Endothelial cell (in vitro differentiated cells): ENCODE results near the gene LYG2. TPM values are rescaled to one million over a fixed set of nuclear protein-coding genes. Genes with fewer than 3 reads are reported as not detected.
A peak's percentile ranks its signal among the peaks of the same experiment; 100 is the strongest.
"Not testable (repeated sequence)": the region's sequence is repeated elsewhere in the genome, so short reads cannot be mapped to it uniquely, and the experiment has no call there.

Experiments used
- DNase-seq: peaks from one replicate; pipeline ENCODE4 v3.0.0; 2021; ENCODE audit warnings: low spot score
- H3K27ac Mint-ChIP-seq: one replicate; pipeline ENCODE4 v1.8.0; 2021; ENCODE audit warnings: mixed read lengths, inconsistent platforms; ENCODE audit not compliant: unreplicated experiment
- H3K27me3 Mint-ChIP-seq: one replicate; pipeline ENCODE4 v1.8.0; 2021; ENCODE audit warnings: mild to moderate bottlenecking, moderate library complexity, mixed read lengths, inconsistent platforms; ENCODE audit not compliant: unreplicated experiment
- H3K36me3 Mint-ChIP-seq: one replicate; pipeline ENCODE4 v1.8.0; 2021; ENCODE audit warnings: mild to moderate bottlenecking, low read depth, mixed read lengths, inconsistent platforms; ENCODE audit not compliant: unreplicated experiment
- H3K4me1 Mint-ChIP-seq: one replicate; pipeline ENCODE4 v1.8.0; 2021; ENCODE audit warnings: mild to moderate bottlenecking, mixed read lengths, inconsistent platforms; ENCODE audit not compliant: unreplicated experiment
- H3K4me3 Mint-ChIP-seq: one replicate; pipeline ENCODE4 v1.8.0; 2021; ENCODE audit warnings: mild to moderate bottlenecking, mixed read lengths, inconsistent platforms; ENCODE audit not compliant: unreplicated experiment
- H3K9me3 Mint-ChIP-seq: one replicate; pipeline ENCODE4 v1.8.0; 2021; ENCODE audit warnings: mixed read lengths, inconsistent platforms; ENCODE audit not compliant: unreplicated experiment
- total RNA-seq: library from RNA; stranded (reverse); fragmentation: NEBNext Ultra II Directional; extraction: Animal tissue kit (Norgen Biotek cat#: 25700); gene quantifications from one replicate; pipeline ENCODE4 v1.2.1, GENCODE V29; 2021; ENCODE audit not compliant: unreplicated experiment
- TF ChIP-seq, protein P1 (sequence below): fragments of 200-600 bp; sonication (generic); IDR thresholded peaks from one replicate; pipeline ENCODE4 v1.5.0; 2021; ENCODE audit warnings: antibody characterized with exemption; ENCODE audit not compliant: unreplicated experiment

LYG2 gene
- total RNA-seq, 1 donor from 2014 or later = 1.7 TPM

DNA sequence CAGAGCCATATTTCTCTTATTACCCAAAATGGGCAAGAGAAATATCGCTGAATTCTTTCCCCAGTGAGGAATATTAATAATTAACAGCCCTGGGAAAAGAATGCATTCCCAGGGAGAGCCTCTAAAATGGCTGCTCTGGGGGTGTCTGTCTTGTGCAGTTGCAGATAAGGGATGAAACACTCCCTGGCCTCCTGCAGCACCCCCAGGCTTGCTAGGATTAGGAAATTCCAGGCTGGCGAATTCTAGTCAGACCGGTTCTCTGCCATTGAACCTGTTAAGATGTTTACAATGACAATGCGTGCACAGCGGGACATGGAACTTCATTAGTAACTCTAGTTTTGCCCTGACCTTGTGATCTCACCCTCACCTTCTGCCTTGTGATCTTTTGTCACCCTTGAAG, 50.0 kb downstream of the LYG2 start:
- TF ChIP-seq, protein P1, sequence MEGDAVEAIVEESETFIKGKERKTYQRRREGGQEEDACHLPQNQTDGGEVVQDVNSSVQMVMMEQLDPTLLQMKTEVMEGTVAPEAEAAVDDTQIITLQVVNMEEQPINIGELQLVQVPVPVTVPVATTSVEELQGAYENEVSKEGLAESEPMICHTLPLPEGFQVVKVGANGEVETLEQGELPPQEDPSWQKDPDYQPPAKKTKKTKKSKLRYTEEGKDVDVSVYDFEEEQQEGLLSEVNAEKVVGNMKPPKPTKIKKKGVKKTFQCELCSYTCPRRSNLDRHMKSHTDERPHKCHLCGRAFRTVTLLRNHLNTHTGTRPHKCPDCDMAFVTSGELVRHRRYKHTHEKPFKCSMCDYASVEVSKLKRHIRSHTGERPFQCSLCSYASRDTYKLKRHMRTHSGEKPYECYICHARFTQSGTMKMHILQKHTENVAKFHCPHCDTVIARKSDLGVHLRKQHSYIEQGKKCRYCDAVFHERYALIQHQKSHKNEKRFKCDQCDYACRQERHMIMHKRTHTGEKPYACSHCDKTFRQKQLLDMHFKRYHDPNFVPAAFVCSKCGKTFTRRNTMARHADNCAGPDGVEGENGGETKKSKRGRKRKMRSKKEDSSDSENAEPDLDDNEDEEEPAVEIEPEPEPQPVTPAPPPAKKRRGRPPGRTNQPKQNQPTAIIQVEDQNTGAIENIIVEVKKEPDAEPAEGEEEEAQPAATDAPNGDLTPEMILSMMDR = no peak
- Mint-ChIP-seq H3K27ac (no peak overlapping the region), H3K9me3 (no peaks in the 10 kb centered on the region), H3K4me1 (no peaks in the 10 kb centered on the region), H3K36me3 (peaks cover 15% of the 10 kb centered on the region), H3K27me3 (peaks cover 2% of the 10 kb centered on the region), H3K4me3 (peak overlapping the region; percentile 48)
- DNase-seq = no peak

DNA sequence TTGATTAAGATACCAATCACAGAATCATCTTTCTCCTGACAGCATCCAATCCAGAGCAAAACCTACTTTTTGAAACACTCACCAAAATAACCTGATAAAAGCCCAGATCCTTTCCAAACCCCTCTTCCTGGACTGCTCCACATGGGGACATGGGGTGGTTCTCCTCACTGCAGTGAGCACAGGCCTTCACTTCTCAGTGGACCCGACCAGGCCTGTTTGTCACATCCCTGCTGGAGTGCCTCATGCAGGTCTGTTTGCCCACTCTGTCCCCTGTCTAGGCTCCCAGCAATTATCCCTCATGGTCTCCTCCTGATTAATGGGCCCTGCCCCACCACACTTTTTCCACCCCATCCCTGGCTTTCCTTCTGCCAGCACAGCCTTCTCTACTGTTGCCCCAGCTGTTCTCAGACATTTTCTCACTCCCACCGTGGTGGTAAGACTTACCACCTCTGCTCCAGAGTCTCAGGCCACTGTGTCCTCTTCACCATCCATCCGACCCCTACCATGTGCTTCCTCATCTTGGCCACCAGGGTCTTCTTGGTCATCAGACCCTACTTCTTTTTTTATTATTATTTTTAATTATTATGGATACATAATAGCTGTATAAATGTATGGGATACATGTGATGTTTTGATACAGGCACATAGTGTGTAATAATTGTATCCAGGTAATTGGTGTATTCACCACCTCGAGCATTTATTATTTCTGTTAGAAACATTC, 53.3 kb downstream of the LYG2 start:
- Mint-ChIP-seq H3K27ac (no peak overlapping the region), H3K4me3 (peak overlapping the region; percentile 72), H3K36me3 (peaks cover 19% of the 10 kb centered on the region), H3K27me3 (peaks cover 2% of the 10 kb centered on the region), H3K9me3 (no peaks in the 10 kb centered on the region), H3K4me1 (no peaks in the 10 kb centered on the region)
- TF ChIP-seq, protein P1 = peak; percentile 58
- DNase-seq = no peak

- no peaks in the 10 kb centered on the region for H3K4me1 Mint-ChIP-seq
- no peaks in the 10 kb centered on the region for H3K9me3 Mint-ChIP-seq
- TF ChIP-seq, protein P1 = no peak
- no peak overlapping the region for H3K4me3 Mint-ChIP-seq
- peaks cover 2% of the 10 kb centered on the region for H3K27me3 Mint-ChIP-seq
- peaks cover 12% of the 10 kb centered on the region for H3K36me3 Mint-ChIP-seq
- no peak for DNase-seq
- no peak overlapping the region for H3K27ac Mint-ChIP-seq
These were observed 55.2 kb downstream of the LYG2 start for GRCh38 chr2:99200076-99200800.

DNA sequence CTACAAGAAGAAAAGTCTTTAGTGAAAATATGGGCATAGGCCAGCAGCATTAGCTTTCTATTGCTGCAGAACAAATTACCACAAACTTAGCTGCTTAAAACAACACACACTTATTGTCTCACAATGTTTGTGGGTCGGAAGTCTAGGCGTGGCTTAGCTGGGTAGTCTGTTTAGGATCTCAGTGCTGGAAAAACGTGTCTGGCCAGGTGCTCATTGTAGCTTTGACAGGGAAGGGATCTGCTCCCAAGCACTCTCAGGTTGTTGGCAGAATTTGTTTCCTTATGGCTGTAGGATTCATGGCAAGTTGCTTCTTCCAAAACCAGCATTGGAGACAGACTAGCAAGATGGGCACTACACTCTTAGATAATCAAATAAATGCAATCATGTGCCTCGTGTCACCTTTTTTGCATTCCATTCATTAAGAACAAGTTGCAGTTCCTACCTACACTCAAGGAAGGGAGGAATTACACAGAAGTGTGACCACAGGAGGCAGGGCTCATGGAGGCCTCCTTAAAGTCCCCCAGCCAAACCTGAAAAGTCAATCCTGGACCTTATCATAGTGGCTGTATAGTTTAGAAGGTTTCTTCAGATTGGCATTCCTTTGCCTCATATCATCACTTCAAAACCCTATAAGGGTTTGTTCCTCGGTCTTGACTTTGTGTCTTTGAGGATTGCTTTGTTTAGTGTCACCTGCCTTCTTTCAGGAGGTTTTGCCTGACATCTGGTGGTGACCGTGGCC, 57.2 kb downstream of the LYG2 start:
- no peak for DNase-seq
- Mint-ChIP-seq H3K4me1 (no peaks in the 10 kb centered on the region), H3K27me3 (peaks cover 2% of the 10 kb centered on the region), H3K4me3 (no peak overlapping the region), H3K27ac (no peak overlapping the region), H3K36me3 (peaks cover 12% of the 10 kb centered on the region), H3K9me3 (no peaks in the 10 kb centered on the region)
- TF ChIP-seq, protein P1 = no peak

GRCh38 chr2:99192364-99192763, 63.1 kb downstream of the LYG2 start:
- H3K9me3 Mint-ChIP-seq, H3K27me3 Mint-ChIP-seq, H3K4me3 Mint-ChIP-seq, H3K27ac Mint-ChIP-seq, DNase-seq, H3K4me1 Mint-ChIP-seq: not testable (repeated sequence)
- H3K36me3 Mint-ChIP-seq = peaks cover 19% of the 10 kb centered on the region

Other genes starting within 250 kb of the LYG2 start
- gene C2orf15, start 114.0 kb downstream of the LYG2 start, total RNA-seq = 0.26 TPM
- gene TSGA10, start 100.7 kb downstream of the LYG2 start, total RNA-seq = 4.2 TPM
- gene LIPT1, start 100.7 kb downstream of the LYG2 start, total RNA-seq = 6.9 TPM
- gene MITD1, start 74.6 kb downstream of the LYG2 start, total RNA-seq = 23.3 TPM
- 25.9 TPM for gene MRPL30, start 74.5 kb downstream of the LYG2 start, total RNA-seq
- gene LYG1, start 45.5 kb upstream of the LYG2 start, total RNA-seq = 1.4 TPM
- 41.3 TPM for gene TXNDC9, start 80.7 kb upstream of the LYG2 start, total RNA-seq
- 42.0 TPM for gene EIF5B, start 81.7 kb upstream of the LYG2 start, total RNA-seq
- 40.2 TPM for gene REV1, start 234.4 kb upstream of the LYG2 start, total RNA-seq